HFF-Myc (cell line): ENCODE results near the gene CEP43.

Experiments
- DNase-seq: peaks from one replicate; pipeline ENCODE4 v3.0.0-alpha.2; 2011; ENCODE audit warnings: low read depth; ENCODE audit errors: extremely low read depth
- H3K4me3 ChIP-seq: replicated peaks from 2 replicates; pipeline ENCODE4 v1.5.1; 2011; ENCODE audit warnings: low read depth, mild to moderate bottlenecking, control low read depth, low read length
- TF ChIP-seq, protein P1 (sequence below): IDR thresholded peaks from 2 replicates; pipeline ENCODE4 v1.5.1; 2012; ENCODE audit warnings: mild to moderate bottlenecking, low read depth, low read length, control low read depth; ENCODE audit errors: missing control alignments

CEP43 gene

DNA sequence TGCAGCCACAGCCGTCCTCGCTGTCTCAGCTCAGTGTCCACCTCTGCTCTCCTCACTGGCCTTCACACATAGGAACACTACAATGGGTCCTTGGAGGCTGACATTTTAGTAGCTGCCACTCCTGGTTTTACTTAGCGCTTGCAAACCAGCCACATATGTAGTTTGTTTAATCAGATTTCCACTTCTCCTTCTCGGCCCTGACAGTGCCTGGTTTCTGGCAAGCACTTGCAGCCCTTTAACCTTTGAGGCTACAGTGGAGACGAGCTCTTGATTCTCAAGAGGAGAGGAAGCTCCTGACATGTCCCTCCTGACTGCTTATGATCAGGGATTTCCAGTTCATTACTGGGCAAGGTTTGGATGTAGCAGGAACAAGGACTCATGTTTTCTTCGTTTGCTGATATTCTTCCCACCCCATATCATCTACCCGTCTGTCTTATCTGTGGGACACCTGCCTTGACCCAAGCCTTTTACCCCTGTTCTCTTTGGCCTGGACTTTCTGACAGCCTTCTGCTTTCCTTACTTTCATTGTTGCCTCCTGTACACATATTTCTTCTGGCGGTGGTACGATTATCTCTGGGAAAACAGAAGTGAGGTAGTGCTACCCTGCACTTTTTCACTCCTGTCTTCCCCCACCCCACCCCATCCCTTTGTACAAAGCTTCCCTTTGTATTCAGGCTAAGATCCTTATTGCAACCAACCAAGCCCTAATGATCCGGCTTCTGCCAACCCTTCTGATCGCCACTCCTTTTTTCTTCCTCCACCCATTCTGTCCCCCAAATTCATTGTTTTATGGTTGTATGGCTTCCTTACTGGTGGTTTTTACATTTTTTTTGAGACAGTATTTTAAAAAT lies 31.2 kb downstream of the CEP43 start:
- no peak overlapping the region for H3K4me3 ChIP-seq
- TF ChIP-seq, protein P1, sequence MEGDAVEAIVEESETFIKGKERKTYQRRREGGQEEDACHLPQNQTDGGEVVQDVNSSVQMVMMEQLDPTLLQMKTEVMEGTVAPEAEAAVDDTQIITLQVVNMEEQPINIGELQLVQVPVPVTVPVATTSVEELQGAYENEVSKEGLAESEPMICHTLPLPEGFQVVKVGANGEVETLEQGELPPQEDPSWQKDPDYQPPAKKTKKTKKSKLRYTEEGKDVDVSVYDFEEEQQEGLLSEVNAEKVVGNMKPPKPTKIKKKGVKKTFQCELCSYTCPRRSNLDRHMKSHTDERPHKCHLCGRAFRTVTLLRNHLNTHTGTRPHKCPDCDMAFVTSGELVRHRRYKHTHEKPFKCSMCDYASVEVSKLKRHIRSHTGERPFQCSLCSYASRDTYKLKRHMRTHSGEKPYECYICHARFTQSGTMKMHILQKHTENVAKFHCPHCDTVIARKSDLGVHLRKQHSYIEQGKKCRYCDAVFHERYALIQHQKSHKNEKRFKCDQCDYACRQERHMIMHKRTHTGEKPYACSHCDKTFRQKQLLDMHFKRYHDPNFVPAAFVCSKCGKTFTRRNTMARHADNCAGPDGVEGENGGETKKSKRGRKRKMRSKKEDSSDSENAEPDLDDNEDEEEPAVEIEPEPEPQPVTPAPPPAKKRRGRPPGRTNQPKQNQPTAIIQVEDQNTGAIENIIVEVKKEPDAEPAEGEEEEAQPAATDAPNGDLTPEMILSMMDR = no peak
- no peak for DNase-seq

DNA sequence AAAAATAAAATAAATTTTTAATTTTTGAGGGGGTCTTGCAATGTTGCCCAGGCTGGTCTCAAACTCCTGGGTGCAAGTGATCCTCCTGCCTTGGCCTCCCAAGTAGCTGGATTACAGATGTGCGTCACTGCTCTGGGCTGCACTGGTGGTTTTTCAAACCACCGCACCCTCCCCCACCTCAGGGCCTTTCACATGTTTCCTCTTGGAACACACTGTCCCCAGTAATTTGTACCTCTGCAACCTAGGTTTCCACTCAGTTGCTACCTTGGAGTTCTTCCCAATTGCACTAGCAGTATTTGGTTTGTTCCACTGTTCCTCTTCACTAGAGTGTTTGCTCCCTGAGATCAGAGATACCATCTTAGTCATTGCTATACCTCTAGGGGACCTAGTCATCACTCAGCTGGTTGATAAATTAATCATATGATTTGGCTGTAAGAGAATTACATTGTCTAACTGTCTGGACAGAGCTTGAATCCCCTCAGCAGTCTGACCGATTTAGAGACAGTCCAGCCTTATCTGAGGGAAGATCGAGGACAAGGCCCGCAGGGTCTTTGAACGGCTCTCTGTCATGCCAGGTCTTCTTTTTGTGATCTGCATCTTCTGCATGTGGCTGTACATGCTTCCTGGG lies 32.0 kb downstream of the CEP43 start:
- DNase-seq = no peak
- TF ChIP-seq, protein P1 = no peak
- no peak overlapping the region for H3K4me3 ChIP-seq

DNA sequence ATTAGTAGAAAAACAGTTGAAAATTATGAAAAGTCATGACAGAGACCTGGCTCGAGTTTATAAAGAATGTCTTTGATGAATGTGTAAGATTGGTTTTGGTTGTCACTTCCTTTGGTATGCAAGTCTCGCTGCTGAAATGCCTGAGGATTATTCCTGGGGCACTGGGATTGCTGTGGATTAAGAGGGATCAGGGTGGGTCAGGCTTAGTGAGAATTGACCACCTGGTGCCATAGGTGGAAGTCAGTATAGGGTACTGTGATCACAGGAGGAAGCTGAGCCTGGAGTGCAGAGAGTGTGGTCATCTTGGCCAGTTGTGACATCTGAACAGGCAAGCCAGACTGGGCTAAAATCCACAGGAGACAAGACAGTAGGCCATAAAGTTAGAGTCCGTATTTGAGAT lies 34.9 kb downstream of the CEP43 start:
- no peak for DNase-seq
- no peak overlapping the region for H3K4me3 ChIP-seq
- TF ChIP-seq, protein P1 = no peak

DNA sequence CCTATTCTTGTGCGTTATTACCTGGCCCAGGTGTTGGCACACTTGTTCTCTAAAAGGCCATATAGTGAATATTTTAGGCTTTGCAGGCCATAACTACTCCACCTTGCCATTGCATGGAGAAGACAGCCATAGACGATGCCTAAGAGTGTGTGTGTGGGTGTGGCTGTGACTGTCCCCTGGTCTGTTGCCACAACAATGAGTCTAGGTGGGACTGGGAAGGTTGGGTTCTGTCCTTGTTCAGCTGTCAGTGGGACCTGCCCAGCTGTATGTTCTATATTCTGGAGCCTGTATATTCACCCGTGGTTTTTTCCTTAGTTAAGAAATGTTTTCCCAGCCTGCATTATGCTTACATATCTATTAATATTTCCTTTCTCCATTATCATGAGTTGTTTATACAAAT lies 38.6 kb downstream of the CEP43 start:
- DNase-seq = no peak
- TF ChIP-seq, protein P1 = no peak
- no peak overlapping the region for H3K4me3 ChIP-seq

DNA sequence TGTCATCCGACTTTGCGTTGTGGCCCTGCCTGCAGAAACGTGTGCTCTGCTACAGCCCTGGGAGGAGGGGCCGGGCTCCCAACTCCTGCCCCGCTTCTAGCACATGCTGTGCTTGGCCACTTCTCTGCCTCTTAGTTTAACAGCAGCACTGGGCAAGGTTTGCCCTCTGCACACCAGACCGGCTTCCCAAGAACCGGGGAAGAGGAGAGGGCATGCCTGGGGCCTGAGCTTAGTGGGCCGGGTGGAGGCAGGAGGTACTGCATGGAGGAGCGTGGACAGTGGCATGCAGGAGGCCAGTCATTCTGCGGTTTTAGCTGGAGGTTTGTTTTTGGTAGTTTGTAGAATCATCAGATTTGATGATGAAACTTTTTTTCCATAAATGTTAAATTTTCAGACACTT lies 45.5 kb downstream of the CEP43 start:
- no peak for DNase-seq
- no peak overlapping the region for H3K4me3 ChIP-seq
- TF ChIP-seq, protein P1 = no peak

DNA sequence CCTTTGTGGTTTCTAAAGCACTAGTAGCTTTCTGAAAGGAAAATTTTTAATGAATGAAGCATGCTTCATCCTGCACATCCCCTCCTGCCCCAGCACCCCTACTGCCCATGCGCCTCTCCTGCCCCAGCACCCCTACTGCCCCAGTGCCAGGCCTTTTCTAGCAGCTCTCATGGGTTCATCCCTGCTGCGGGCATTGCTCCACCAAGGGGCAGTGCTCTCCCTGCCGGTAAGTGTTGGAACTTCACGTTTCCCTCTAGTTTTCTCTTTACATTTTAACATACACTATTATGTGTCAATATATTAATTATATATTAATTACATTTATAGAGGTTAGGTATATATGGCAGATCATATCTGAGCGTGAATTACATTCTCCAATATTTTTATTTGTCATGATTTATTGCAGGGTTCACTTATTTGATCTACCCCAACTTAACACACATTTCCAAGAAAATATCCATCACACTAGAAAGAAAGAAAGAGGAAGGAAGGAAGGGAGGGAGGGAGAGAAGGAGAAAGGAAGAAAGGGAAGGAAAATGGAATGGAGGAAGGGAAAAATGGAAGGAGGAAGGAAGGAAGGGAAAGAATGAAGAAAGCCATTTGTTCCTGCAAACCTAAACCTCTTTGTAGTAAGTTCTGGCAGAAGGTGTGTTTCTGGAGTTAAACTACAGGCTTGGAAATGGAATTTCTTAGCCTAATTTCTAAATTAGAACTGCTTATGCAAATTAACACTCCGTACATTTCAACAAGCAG lies 46.8 kb downstream of the CEP43 start:
- TF ChIP-seq, protein P1 = no peak
- no peak overlapping the region for H3K4me3 ChIP-seq
- no peak for DNase-seq
